GM20000 (cell line): ENCODE measurements around the gene MASP1.

ENCODE experiments used
- DNase-seq: peaks from one replicate; pipeline ENCODE4 v3.0.0; 2012; ENCODE audit warnings: low spot score
- CTCF ChIP-seq: IDR thresholded peaks from 2 replicates; pipeline ENCODE4 v1.5.1; 2012; ENCODE audit warnings: mild to moderate bottlenecking, control low read depth; ENCODE audit errors: extremely low read depth, missing control alignments

MASP1 gene

GRCh38 chr3:187257471-187257870 is 34.1 kb downstream of the MASP1 start:
- DNase-seq: no peak
- no peak for TF ChIP-seq CTCF

DNA sequence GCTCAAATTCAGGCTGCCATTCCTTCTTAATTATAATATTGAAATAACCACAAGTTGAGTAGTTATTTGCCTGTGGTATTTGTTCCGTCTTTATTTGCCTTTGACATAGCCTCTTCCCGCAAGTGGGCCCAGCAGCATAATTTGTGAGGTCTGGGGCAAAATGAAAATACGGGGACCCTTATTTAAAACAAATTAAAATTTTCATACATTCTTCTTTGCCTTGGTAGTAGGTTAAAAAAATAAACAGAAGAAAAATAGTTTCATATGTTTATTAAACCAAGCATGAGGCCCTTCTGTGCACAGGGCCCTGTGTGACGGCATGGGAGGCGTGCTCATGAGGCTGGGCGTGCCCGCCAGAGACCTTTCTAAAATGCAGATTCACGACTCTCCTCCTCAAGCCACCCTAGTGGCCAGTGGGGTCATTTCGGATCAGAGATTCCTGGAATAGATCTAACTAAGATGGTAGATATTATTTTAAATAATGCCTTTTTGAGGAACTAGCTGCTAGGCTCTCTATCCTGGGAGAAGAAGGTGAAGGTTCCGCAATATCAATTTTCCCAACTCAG is 35.4 kb downstream of the MASP1 start:
- DNase-seq: no peak
- no peak for TF ChIP-seq CTCF

DNA sequence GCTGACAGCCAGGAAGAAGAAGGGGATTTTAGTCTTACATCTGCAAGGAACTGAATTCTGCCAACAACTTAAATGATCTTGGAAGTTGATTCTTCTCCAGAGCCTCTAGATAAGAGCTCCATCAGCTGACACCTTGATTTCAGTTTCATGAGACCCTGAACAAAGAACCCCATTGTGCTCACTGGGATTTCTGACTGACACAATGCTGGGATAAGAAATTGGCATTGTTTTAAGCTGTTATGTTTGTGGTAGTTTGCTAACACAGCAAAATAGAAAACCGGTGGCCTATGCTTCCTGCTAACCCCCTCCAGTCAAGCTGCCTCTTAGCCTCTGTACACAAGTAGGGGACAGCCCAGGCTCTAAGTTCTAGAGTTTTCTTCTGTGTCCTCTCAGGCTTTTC is 36.2 kb downstream of the MASP1 start:
- no peak for TF ChIP-seq CTCF
- no peak for DNase-seq

DNA sequence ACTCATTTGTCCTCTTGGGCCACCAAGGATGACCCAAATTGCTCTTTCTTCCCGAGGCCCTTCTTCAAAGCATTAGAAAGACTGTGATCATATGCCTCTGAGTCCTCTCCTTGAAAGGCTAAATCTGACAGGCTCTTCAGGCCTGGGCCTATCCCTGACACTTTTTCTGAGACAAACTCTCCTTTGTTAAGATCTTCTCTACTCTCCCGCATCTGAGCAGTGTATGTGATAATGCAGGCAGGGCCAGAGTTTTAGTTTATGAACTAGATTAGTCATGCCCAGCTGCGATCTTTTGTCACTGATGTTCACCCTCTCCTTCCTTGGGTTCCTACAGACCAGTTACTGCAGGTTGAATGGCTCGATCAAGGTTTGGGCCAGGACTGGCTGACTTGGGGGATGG is 39.2 kb downstream of the MASP1 start:
- no peak for TF ChIP-seq CTCF
- no peak for DNase-seq

- no peak for DNase-seq
- no peak for TF ChIP-seq CTCF
These were observed 39.9 kb downstream of the MASP1 start for GRCh38 chr3:187251599-187251998.

DNA sequence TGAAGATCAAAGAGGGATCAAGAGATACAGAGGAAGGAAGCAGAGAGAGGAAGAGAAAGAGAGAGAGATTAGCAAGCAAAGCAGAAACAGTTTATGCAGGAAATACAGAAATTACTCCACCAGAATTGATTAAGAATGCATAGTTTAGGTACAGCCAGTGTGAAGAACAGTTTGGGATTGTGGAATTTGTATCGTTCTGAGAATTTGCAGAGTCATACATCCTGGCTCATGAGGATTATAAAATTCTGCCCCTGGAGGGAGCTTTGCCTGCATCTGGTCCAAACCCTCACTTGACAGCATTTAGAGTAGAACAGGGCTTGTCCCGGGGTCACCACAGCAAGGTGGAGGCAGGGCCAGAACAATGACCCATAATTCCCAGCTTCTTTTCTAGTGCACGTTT is 44.1 kb downstream of the MASP1 start:
- no peak for DNase-seq
- no peak for TF ChIP-seq CTCF

GRCh38 chr3:187243933-187244524 is 47.5 kb downstream of the MASP1 start:
- no peak for TF ChIP-seq CTCF
- DNase-seq: no peak
